NCI-H128 (cell line): ENCODE measurements around the gene CRLF3.
A peak's percentile ranks its signal among the peaks of the same experiment; 100 is the strongest.
"Not testable (repeated sequence)": the region's sequence is repeated elsewhere in the genome, so short reads cannot be mapped to it uniquely, and the experiment has no call there.

ENCODE experiments used
- DNase-seq: peaks from one replicate; lab custom pipeline; 2025; ENCODE audit not compliant: unreplicated experiment; lab: John Stamatoyannopoulos, UW

The CRLF3 gene

GRCh38 chr17:30824356-30825145, at the start of gene CRLF3:
TSS of gene CRLF3 (minus strand) at chr17:30824692. CDS start at chr17:30824651, 41 bp downstream.
- DNase-seq: peak; percentile 62

GRCh38 chr17:30869005-30869404, 44.5 kb upstream of the CRLF3 start:
- DNase-seq: no peak

- no peak for DNase-seq
These were observed 40.1 kb upstream of the CRLF3 start for GRCh38 chr17:30864636-30865035.

- no peak for DNase-seq
These were observed 34.2 kb upstream of the CRLF3 start for GRCh38 chr17:30858556-30859250.

GRCh38 chr17:30854146-30854545, 29.7 kb upstream of the CRLF3 start:
- DNase-seq: no peak

GRCh38 chr17:30848021-30848420, 23.5 kb upstream of the CRLF3 start:
- DNase-seq: no peak

GRCh38 chr17:30840771-30841170, 16.3 kb upstream of the CRLF3 start:
- DNase-seq: no peak

- no peak for DNase-seq
These were observed 13.8 kb upstream of the CRLF3 start for GRCh38 chr17:30838202-30838807.

- no peak for DNase-seq
These were observed 8.1 kb upstream of the CRLF3 start for GRCh38 chr17:30832438-30833124.

GRCh38 chr17:30831663-30832437, 7.4 kb upstream of the CRLF3 start, which contains the start of gene ATAD5:
TSS of gene ATAD5 (plus strand) at chr17:30831966. CDS start at chr17:30832348, 382 bp downstream.
- peak; percentile 81 for DNase-seq

- DNase-seq: no peak
These were observed 6.8 kb upstream of the CRLF3 start for GRCh38 chr17:30831257-30831656.

- no peak for DNase-seq
These were observed 4.5 kb upstream of the CRLF3 start for GRCh38 chr17:30829022-30829421.

GRCh38 chr17:30827082-30827481, 2.6 kb upstream of the CRLF3 start:
- DNase-seq: no peak

- no peak for DNase-seq
These were observed 513 bp downstream of the CRLF3 start for GRCh38 chr17:30824002-30824355.

- DNase-seq: no peak
These were observed 1.1 kb downstream of the CRLF3 start for GRCh38 chr17:30823421-30823820.

- DNase-seq: not testable (repeated sequence)
These were observed 1.6 kb downstream of the CRLF3 start for GRCh38 chr17:30822919-30823318.

GRCh38 chr17:30821871-30822723, 2.4 kb downstream of the CRLF3 start:
- no peak for DNase-seq

GRCh38 chr17:30819971-30820705, 4.4 kb downstream of the CRLF3 start:
- no peak for DNase-seq

GRCh38 chr17:30816165-30816564, 8.3 kb downstream of the CRLF3 start:
- no peak for DNase-seq
